H1 (cell line): ENCODE measurements around the gene LDLRAD4.

Experiments used
- CHD2 ChIP-seq: IDR thresholded peaks from 2 replicates; pipeline ENCODE4 v1.6.1; 2012; ENCODE audit warnings: low read length, improper control_type of control experiment
- RFX5 ChIP-seq: IDR thresholded peaks from 2 replicates; pipeline ENCODE4 v1.6.1; 2011; ENCODE audit warnings: low read depth, low read length, improper control_type of control experiment, borderline replicate concordance
- USF2 ChIP-seq: IDR thresholded peaks from 2 replicates; pipeline ENCODE4 v1.6.1; 2011; ENCODE audit warnings: low read length, improper control_type of control experiment
- ZNF274 ChIP-seq: IDR thresholded peaks from 2 replicates; pipeline ENCODE4 v1.7.0; 2012; ENCODE audit warnings: low read length, borderline replicate concordance; ENCODE audit errors: extremely low read depth

- TF ChIP-seq RFX5 (no peak), USF2 (no peak), ZNF274 (no peak), CHD2 (no peak)
These were observed 195.5 kb downstream of the LDLRAD4 start for GRCh38 chr18:13414102-13414501.
